H1 (cell line): ENCODE results near the gene MBTPS1. TPM values are rescaled to one million over a fixed set of nuclear protein-coding genes. Genes with fewer than 3 reads are reported as not detected.

Source experiments
- CTCF ChIA-PET: fragments of 300-600 bp; sonication (Branson Sonifier 250); formaldehyde crosslinking; loops from one replicate; lab custom pipeline; 2021; ENCODE audit not compliant: partially characterized antibody; lab: Charles Lee
- POLR2A ChIA-PET: fragments of 300-600 bp; sonication (Branson Sonifier 250); formaldehyde crosslinking; loops from one replicate; lab custom pipeline; 2021; ENCODE audit warnings: inconsistent platforms; ENCODE audit not compliant: partially characterized antibody; lab: Charles Lee
- DNase-seq, 2 experiments: peaks; one replicate each; pipeline versions ENCODE4 v3.0.0 to v3.0.0-alpha.2; 2010 to 2022; ENCODE audit warnings: low spot score in 2 of 2, low read depth in 1 of 2, mixed read lengths in 1 of 2
- FAIRE-seq: peaks from 2 replicates; lab custom pipeline; 2011; peaks lifted over from hg19 to GRCh38; lab: Jason Lieb, UNC
- H2AFZ ChIP-seq: 2 replicates; pipeline ENCODE4 v1.8.1; 2012; ENCODE audit warnings: low read length, inconsistent platforms
- H2AK5ac ChIP-seq: 2 replicates; pipeline ENCODE4 v1.6.1; 2013; ENCODE audit warnings: low read depth, low read length
- H2BK120ac ChIP-seq: replicated peaks from 2 replicates; pipeline ENCODE3; 2013; ENCODE audit warnings: low read depth, low read length, inconsistent platforms
- H2BK12ac ChIP-seq: 2 replicates; pipeline ENCODE4 v1.6.1; 2013; ENCODE audit warnings: low read depth, low read length
- H2BK15ac ChIP-seq: 2 replicates; pipeline ENCODE4 v1.6.1; 2013; ENCODE audit warnings: low read length
- H2BK20ac ChIP-seq: 2 replicates; pipeline ENCODE4 v1.6.1; 2013; ENCODE audit warnings: low read length
- H2BK5ac ChIP-seq: 2 replicates; pipeline ENCODE4 v1.6.1; 2013; ENCODE audit warnings: low read depth, low read length
- H3K14ac ChIP-seq: 2 replicates; pipeline ENCODE4 v1.6.1; 2013; ENCODE audit warnings: inconsistent platforms; ENCODE audit not compliant: insufficient read length
- H3K18ac ChIP-seq: 2 replicates; pipeline ENCODE4 v1.6.1; 2013; ENCODE audit warnings: low read length; ENCODE audit errors: extremely low read depth
- H3K23ac ChIP-seq: 2 replicates; pipeline ENCODE4 v1.6.1; 2013; ENCODE audit warnings: inconsistent platforms; ENCODE audit not compliant: insufficient read length
- H3K23me2 ChIP-seq: 2 replicates; pipeline ENCODE4 v1.6.1; 2013; ENCODE audit warnings: low read depth, low read length
- H3K27ac ChIP-seq: 2 replicates; pipeline ENCODE4 v1.6.1; 2011; ENCODE audit warnings: low read depth, low read length, inconsistent platforms
- H3K27me3 ChIP-seq, 4 experiments: replicated peaks in 1 of 4; 1 replicate in 1 of 4; 2 replicates in 3 of 4; pipeline versions ENCODE4 v1.6.1 to v1.8.1; 2011 to 2013; ENCODE audit warnings: low read length in 3 of 4, mild to moderate bottlenecking in 3 of 4, inconsistent platforms in 2 of 4, mixed read lengths in 2 of 4, moderate library complexity in 1 of 4; ENCODE audit not compliant: control insufficient read depth in 3 of 4, insufficient read depth in 3 of 4; ENCODE audit errors: extremely low read depth in 1 of 4
- H3K36me3 ChIP-seq, 4 experiments: 2 replicates each; pipeline versions ENCODE4 v1.6.1 to v1.8.1; 2011 to 2013; ENCODE audit warnings: mild to moderate bottlenecking in 4 of 4, low read length in 3 of 4, moderate library complexity in 2 of 4, control low read depth in 1 of 4, inconsistent platforms in 1 of 4; ENCODE audit not compliant: insufficient read depth in 4 of 4, control insufficient read depth in 2 of 4
- H3K4ac ChIP-seq: replicated peaks from 2 replicates; pipeline ENCODE3; 2013; ENCODE audit warnings: low read length, low read depth, mixed read lengths, inconsistent platforms; ENCODE audit not compliant: insufficient read length
- H3K4me1 ChIP-seq, 4 experiments: replicated peaks in 1 of 4; 1 replicate in 1 of 4; 2 replicates in 3 of 4; pipeline versions ENCODE4 v1.6.1 to v1.8.1; 2011 to 2013; ENCODE audit warnings: low read length in 3 of 4, inconsistent platforms in 2 of 4, mixed read lengths in 1 of 4; ENCODE audit not compliant: insufficient read depth in 4 of 4, control insufficient read depth in 3 of 4
- H3K4me2 ChIP-seq, 2 experiments: 2 replicates each; pipeline versions ENCODE4 v1.6.1 to v1.8.1; 2011 to 2013; ENCODE audit warnings: low read depth in 2 of 2, low read length in 2 of 2, control low read depth in 1 of 2, inconsistent platforms in 1 of 2, mild to moderate bottlenecking in 1 of 2; ENCODE audit not compliant: insufficient read depth in 1 of 2
- H3K4me3 ChIP-seq, 4 experiments: fragments of 200-600, 300-600 bp in 1 of 4; sonication (generic), shearing (Covaris generic), sonication (Bioruptor Twin) in 1 of 4; 2 replicates each; pipeline versions ENCODE4 v1.5.1 to v1.8.1; 2011 to 2016; ENCODE audit warnings: low read length in 4 of 4, low read depth in 3 of 4, control low read depth in 2 of 4, inconsistent platforms in 2 of 4, mild to moderate bottlenecking in 2 of 4, mixed read lengths in 1 of 4, moderate library complexity in 1 of 4; ENCODE audit not compliant: insufficient read depth in 2 of 4; ENCODE audit errors: extremely low read depth in 1 of 4
- H3K56ac ChIP-seq: replicated peaks from 2 replicates; pipeline ENCODE3; 2013; ENCODE audit warnings: low read depth, mild to moderate bottlenecking, mixed read lengths, low read length, inconsistent platforms; ENCODE audit not compliant: insufficient read length
- H3K79me1 ChIP-seq: 2 replicates; pipeline ENCODE4 v1.6.1; 2013; ENCODE audit warnings: low read depth, low read length, control low read depth
- H3K79me2 ChIP-seq, 2 experiments: 2 replicates each; pipeline versions ENCODE4 v1.6.1 to v1.8.1; 2012 to 2013; ENCODE audit warnings: low read length in 2 of 2, mild to moderate bottlenecking in 2 of 2, inconsistent platforms in 1 of 2; ENCODE audit not compliant: insufficient read depth in 2 of 2, control insufficient read depth in 1 of 2
- H3K9ac ChIP-seq, 4 experiments: replicated peaks in 1 of 4; 1 replicate in 1 of 4; 2 replicates in 3 of 4; pipeline versions ENCODE4 v1.6.1 to v1.8.1; 2011 to 2013; ENCODE audit warnings: low read depth in 3 of 4, low read length in 3 of 4, control low read depth in 2 of 4, mild to moderate bottlenecking in 2 of 4, moderate library complexity in 2 of 4, inconsistent platforms in 1 of 4; ENCODE audit errors: extremely low read depth in 1 of 4
- H3K9me3 ChIP-seq, 2 experiments: 2 replicates each; pipeline versions ENCODE4 v1.6.1 to v1.8.1; 2012 to 2013; ENCODE audit warnings: mild to moderate bottlenecking in 2 of 2, moderate library complexity in 2 of 2, control low read depth in 1 of 2, inconsistent platforms in 1 of 2, low read depth in 1 of 2, low read length in 1 of 2, mixed read lengths in 1 of 2; ENCODE audit not compliant: insufficient read depth in 2 of 2
- H4K20me1 ChIP-seq, 2 experiments: replicated peaks in 1 of 2; 2 replicates each; pipeline versions ENCODE3 to v1.8.1; 2011 to 2013; ENCODE audit warnings: inconsistent platforms in 2 of 2, low read length in 2 of 2, mild to moderate bottlenecking in 1 of 2; ENCODE audit not compliant: insufficient read depth in 2 of 2, control insufficient read depth in 1 of 2
- H4K5ac ChIP-seq: 2 replicates; pipeline ENCODE4 v1.6.1; 2013; ENCODE audit warnings: low read length, low read depth, mixed read lengths, inconsistent platforms; ENCODE audit not compliant: insufficient read length
- H4K8ac ChIP-seq: 2 replicates; pipeline ENCODE4 v1.8.0; 2013; ENCODE audit warnings: mild to moderate bottlenecking, moderate library complexity, low read length, inconsistent platforms; ENCODE audit not compliant: insufficient read depth; ENCODE audit errors: extremely low read depth
- H4K91ac ChIP-seq: replicated peaks from 2 replicates; pipeline ENCODE3; 2013; ENCODE audit warnings: low read length, mixed read lengths, inconsistent platforms; ENCODE audit not compliant: insufficient read length
- ATF2 ChIP-seq: IDR thresholded peaks from 2 replicates; pipeline ENCODE4 v1.6.1; 2012; ENCODE audit warnings: low read length, inconsistent platforms
- ATF3 ChIP-seq: IDR thresholded peaks from 2 replicates; pipeline ENCODE4 v1.6.1; 2011; ENCODE audit warnings: low read depth, mild to moderate bottlenecking, low read length; ENCODE audit not compliant: insufficient read depth
- CEBPB ChIP-seq: IDR thresholded peaks from 2 replicates; pipeline ENCODE4 v1.6.1; 2012; ENCODE audit warnings: low read depth, low read length
- CTBP2 ChIP-seq: IDR thresholded peaks from 2 replicates; pipeline ENCODE4 v1.7.0; 2011; ENCODE audit warnings: borderline replicate concordance, mild to moderate bottlenecking, moderate library complexity, mixed read lengths, low read length; ENCODE audit not compliant: insufficient read depth, insufficient read length
- EGR1 ChIP-seq: IDR thresholded peaks from 2 replicates; pipeline ENCODE4 v1.6.1; 2011; ENCODE audit warnings: low read depth, low read length, borderline replicate concordance
- HDAC2 ChIP-seq, 2 experiments: fragments of 300-600 bp in 1 of 2; sonication (generic) in 1 of 2; IDR thresholded peaks; 2 replicates each; pipeline ENCODE4 v1.6.1; 2011 to 2012; ENCODE audit warnings: low read depth in 2 of 2, low read length in 2 of 2, mild to moderate bottlenecking in 2 of 2, moderate library complexity in 2 of 2, borderline replicate concordance in 1 of 2, inconsistent platforms in 1 of 2
- KDM5A ChIP-seq: fragments of 200-600 bp; IDR thresholded peaks from 2 replicates; pipeline ENCODE4 v1.7.1; 2012; ENCODE audit warnings: mild to moderate bottlenecking, low read length, inconsistent platforms, mixed read lengths
- PHF8 ChIP-seq: fragments of 200-600 bp; sonication (generic); conservative IDR thresholded peaks from 2 replicates; pipeline ENCODE4 v1.7.1; 2012; ENCODE audit warnings: low read depth, mild to moderate bottlenecking, inconsistent platforms, low read length, moderate library complexity
- SIRT6 ChIP-seq: IDR thresholded peaks from one replicate; pipeline ENCODE4 v1.7.1; 2012; ENCODE audit warnings: low read length, inconsistent platforms
- SP1 ChIP-seq: IDR thresholded peaks from 2 replicates; pipeline ENCODE4 v1.6.1; 2011; ENCODE audit warnings: low read depth, low read length
- TBP ChIP-seq: IDR thresholded peaks from 2 replicates; pipeline ENCODE4 v1.6.1; 2011; ENCODE audit warnings: low read depth, low read length, improper control_type of control experiment
- ZNF274 ChIP-seq: IDR thresholded peaks from 2 replicates; pipeline ENCODE4 v1.7.0; 2012; ENCODE audit warnings: low read length, borderline replicate concordance; ENCODE audit errors: extremely low read depth
- WGBS, 2 experiments: shearing (Covaris generic) in 1 of 2; methylation state at CpG; one replicate each; pipeline versions ENCODE4 v1.1.6 to v1.1.7; 2013 to 2015; ENCODE audit warnings: low lambda C conversion rate in 2 of 2, mixed read lengths in 2 of 2, inconsistent platforms in 1 of 2, low coverage in 1 of 2, missing lambda C conversion rate in 1 of 2; ENCODE audit not compliant: insufficient replicate concordance in 2 of 2, insufficient coverage in 1 of 2, insufficient read length in 1 of 2; ENCODE audit errors: extremely low coverage in 1 of 2, missing lambda C conversion rate in 1 of 2; 5-methylcytosine and 5-hydroxymethylcytosine counted together
- polyA plus RNA-seq, 7 experiments: library from polyadenylated mRNA; depleted of rRNA in 3 of 7; stranded (reverse) in 5 of 7; unstranded in 2 of 7; fragments of >200 nt in 5 of 7; fragments of 200-250 nt in 2 of 7; gene quantifications; 1 replicate in 5 of 7; 2 replicates in 1 of 7; 4 replicates in 1 of 7; pipeline versions ENCODE4 v1.2.1 to v1.2.3, GENCODE V29; 2011 to 2013; ENCODE audit warnings: missing spikeins in 2 of 7, mixed read lengths in 2 of 7
- total RNA-seq: library from RNA; stranded (reverse); fragmentation: NEBNext Ultra II Directional; extraction: Animal tissue kit (Norgen Biotek cat#: 25700); gene quantifications from 2 replicates; pipeline ENCODE4 v1.2.1, GENCODE V29; 2021

MBTPS1 gene
- total and polyA plus RNA-seq, 2 of the 8 experiments (the other 6 are each of a cell fraction or from before 2014, with no cell fraction given): 30.6 to 53.3 TPM

GRCh38 chr16:84071121-84071520 lies 45.6 kb downstream of the MBTPS1 start:
- Histone ChIP-seq H3K4me1 (no peaks in the 10 kb centered on the region), H3K14ac (no peak overlapping the region), H4K5ac (no peak overlapping the region), H3K23ac (no peak overlapping the region), H3K79me2 (no peaks in the 10 kb centered on the region), H3K27me3 (no peaks in the 10 kb centered on the region), H2AK5ac (no peak overlapping the region), H3K4me3 (no peak overlapping the region), H3K4me2 (no peak overlapping the region), H4K91ac (no peak overlapping the region), H3K79me1 (no peaks in the 10 kb centered on the region; the same call in 1 of the 2 replicates), H3K23me2 (no peaks in the 10 kb centered on the region), H3K27ac (no peak overlapping the region), H3K18ac (no peak overlapping the region), H2BK20ac (no peak overlapping the region), H2BK120ac (no peak overlapping the region), H2AFZ (no peak overlapping the region), H4K8ac (no peak overlapping the region), H2BK15ac (no peak overlapping the region), H3K36me3 (peaks cover 16 to 72% (median 43%) of the 10 kb centered on the region in 4 experiments; a peak in 7 of 8 replicates), H3K4ac (no peak overlapping the region), H3K56ac (no peak overlapping the region), H2BK12ac (no peak overlapping the region), H3K9ac (no peak overlapping the region), H2BK5ac (no peak overlapping the region), H4K20me1 (peaks cover 2 to 4% of the 10 kb centered on the region in 2 experiments), H3K9me3 (no peaks in the 10 kb centered on the region)
- CTCF ChIA-PET: interaction anchor here (1.0 to 21.4 kb wide), 4 partner anchors 10 to 112 kb away, joined by 3 to 366 read pairs (median 44); partner anchors contain the start of gene OSGIN1
- no peak for DNase-seq
- FAIRE-seq: no peak
- POLR2A ChIA-PET: interaction anchor here (0.7 to 0.8 kb wide), 2 partner anchors 46 to 105 kb away, joined by 3 read pairs; partner anchors contain the start of gene MBTPS1
- 81% methylated on average over 8 of the region's 8 CpGs; no CpG with 5 or more reads in 1 of the 2 experiments for WGBS, 2 experiments
- TF ChIP-seq TBP (no peak), SP1 (no peak), PHF8 (no peak), CEBPB (no peak), KDM5A (no peak), CTBP2 (no peak), EGR1 (no peak), ZNF274 (no peak), ATF3 (no peak), HDAC2 (IDR thresholded peaks at IDR 0.05; ENCODE audit: borderline replicate concordance in 1 of 2, low read depth in 2 of 2, low read length in 2 of 2) (no peak), ATF2 (no peak), SIRT6 (no peak)
